Measurements from ENCODE around the gene ENO3. TPM values are rescaled to one million over a fixed set of nuclear protein-coding genes. Genes with fewer than 3 reads are reported as not detected.
A peak's percentile ranks its signal among the peaks of the same experiment; 100 is the strongest.

Gene ENO3
- total RNA-seq, 4 donors from 2014 or later: 2.8 to 3.7 (median 3.6) TPM; not detected in 1

DNA sequence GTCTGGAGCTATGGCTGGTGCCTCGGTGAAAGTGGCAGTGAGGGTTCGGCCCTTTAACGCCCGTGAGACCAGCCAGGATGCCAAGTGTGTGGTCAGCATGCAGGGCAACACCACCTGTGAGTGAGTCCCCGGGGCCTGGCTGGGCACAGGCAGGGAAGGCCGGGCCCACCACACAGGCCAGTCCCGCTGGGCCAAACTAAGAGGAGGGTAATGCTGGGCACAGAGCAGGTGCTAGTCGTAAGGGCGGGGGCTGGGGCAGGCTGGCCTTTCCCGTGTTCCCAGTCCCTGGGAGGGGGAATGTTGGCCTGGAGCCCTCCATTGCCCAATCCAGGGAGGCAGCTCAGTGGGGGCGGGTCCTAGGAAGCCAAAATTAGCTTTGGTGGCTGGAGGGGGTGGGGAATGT is 49.3 kb downstream of the ENO3 start:
- intact Hi-C loops (cut with DNase I; ENCODE audit: low total_unique reads): no loop called here
- H3K27ac ChIP-seq: peak overlapping the region in 1 of 2 donors; percentile 94

DNA sequence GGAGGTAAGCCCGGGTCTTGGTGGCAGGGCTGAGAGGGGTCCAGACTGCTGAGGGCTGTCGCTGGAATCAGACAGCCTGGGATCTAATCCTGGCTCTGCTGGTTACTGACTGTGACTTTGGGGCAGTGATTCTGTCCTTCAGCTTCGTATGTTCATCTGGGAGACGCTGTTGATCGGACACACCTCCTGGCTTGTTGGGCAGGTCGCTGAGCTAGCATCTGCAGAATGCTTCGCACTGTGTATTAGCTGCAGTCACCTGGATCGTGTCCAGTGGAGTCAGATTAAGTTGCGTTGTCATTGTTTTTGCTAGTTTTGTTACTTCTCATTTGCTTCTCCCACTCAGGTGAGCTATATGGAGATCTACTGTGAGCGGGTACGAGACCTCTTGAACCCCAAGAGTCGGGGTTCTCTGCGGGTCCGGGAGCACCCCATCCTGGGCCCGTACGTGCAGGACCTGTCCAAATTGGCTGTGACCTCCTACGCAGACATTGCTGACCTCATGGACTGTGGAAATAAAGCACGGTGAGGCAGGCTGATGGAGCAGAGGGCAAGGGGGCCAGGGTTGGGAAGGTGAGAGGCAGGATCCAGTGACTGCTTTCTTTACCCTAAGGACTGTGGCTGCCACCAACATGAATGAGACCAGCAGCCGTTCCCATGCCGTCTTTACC is 51.3 kb downstream of the ENO3 start:
- Histone ChIP-seq H3K36me3 (no peaks in the 10 kb centered on the region), H3K4me3 (no peak overlapping the region), H3K27me3 (no peaks in the 10 kb centered on the region), H3K9me3 (no peaks in the 10 kb centered on the region), H3K27ac (no peak overlapping the region), H3K4me1 (peaks cover 9 to 18% of the 10 kb centered on the region in 2 donors)
- DNase-seq: no peak
- intact Hi-C loops (cut with DNase I; ENCODE audit: low total_unique reads): no loop called here
- TF ChIP-seq POLR2A (IDR thresholded peaks at IDR 0.05): no peak
- TF ChIP-seq, protein P1, sequence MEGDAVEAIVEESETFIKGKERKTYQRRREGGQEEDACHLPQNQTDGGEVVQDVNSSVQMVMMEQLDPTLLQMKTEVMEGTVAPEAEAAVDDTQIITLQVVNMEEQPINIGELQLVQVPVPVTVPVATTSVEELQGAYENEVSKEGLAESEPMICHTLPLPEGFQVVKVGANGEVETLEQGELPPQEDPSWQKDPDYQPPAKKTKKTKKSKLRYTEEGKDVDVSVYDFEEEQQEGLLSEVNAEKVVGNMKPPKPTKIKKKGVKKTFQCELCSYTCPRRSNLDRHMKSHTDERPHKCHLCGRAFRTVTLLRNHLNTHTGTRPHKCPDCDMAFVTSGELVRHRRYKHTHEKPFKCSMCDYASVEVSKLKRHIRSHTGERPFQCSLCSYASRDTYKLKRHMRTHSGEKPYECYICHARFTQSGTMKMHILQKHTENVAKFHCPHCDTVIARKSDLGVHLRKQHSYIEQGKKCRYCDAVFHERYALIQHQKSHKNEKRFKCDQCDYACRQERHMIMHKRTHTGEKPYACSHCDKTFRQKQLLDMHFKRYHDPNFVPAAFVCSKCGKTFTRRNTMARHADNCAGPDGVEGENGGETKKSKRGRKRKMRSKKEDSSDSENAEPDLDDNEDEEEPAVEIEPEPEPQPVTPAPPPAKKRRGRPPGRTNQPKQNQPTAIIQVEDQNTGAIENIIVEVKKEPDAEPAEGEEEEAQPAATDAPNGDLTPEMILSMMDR (IDR thresholded peaks at IDR 0.05): no peak

More for the DNA sequence above, 49.3 kb downstream of the ENO3 start:
- peak; percentile 81 to 87 for DNase-seq
- Histone ChIP-seq H3K4me3 (peak overlapping the region in 1 of 2 donors; percentile 11), H3K4me1 (peaks cover 9 to 18% of the 10 kb centered on the region in 2 donors), H3K9me3 (no peaks in the 10 kb centered on the region), H3K36me3 (no peaks in the 10 kb centered on the region), H3K27me3 (no peaks in the 10 kb centered on the region)
- TF ChIP-seq, protein P1 (IDR thresholded peaks at IDR 0.05): no peak
- TF ChIP-seq POLR2A (IDR thresholded peaks at IDR 0.05): no peak

- Histone ChIP-seq H3K4me1 (peaks cover 9 to 18% of the 10 kb centered on the region in 2 donors), H3K27me3 (no peaks in the 10 kb centered on the region), H3K9me3 (no peaks in the 10 kb centered on the region), H3K27ac (no peak overlapping the region), H3K36me3 (no peaks in the 10 kb centered on the region), H3K4me3 (no peak overlapping the region)
- DNase-seq: no peak
- TF ChIP-seq, protein P1 (IDR thresholded peaks at IDR 0.05): no peak
- TF ChIP-seq POLR2A (IDR thresholded peaks at IDR 0.05): no peak
- intact Hi-C loops (cut with DNase I; ENCODE audit: low total_unique reads): no loop called here
Observed at GRCh38 chr17:5003214-5003867, 52.4 kb downstream of the ENO3 start.

Small RNA genes within 50 kb of the gene (microRNA-seq; reads per million reads assigned to microRNA genes)
- gene MIR6864 (ENCODE audit: borderline microRNAs expressed, borderline replicate concordance) (not detected), gene MIR6865 (ENCODE audit: borderline microRNAs expressed, borderline replicate concordance) (not detected)

Small RNA genes within 50 kb of the gene (small RNA-seq; reads per million reads assigned to genes)
- gene MIR6864 (not detected), gene MIR6865 (not detected)

Other genes starting within 250 kb of the ENO3 start
- gene PELP1, start 247.0 kb upstream of the ENO3 start, total RNA-seq: 10 to 100 TPM in 3 of 4 donors, 1 to 10 TPM in 1; 7.4 to 56.8 (median 35.8) TPM
- 10 to 100 TPM; 11.6 to 48.5 (median 40.8) TPM for gene ARRB2, start 240.5 kb upstream of the ENO3 start, total RNA-seq
- gene MED11, start 219.7 kb upstream of the ENO3 start, total RNA-seq: 100 to 1,000 TPM in 1 of 4 donors, 10 to 100 TPM in 2, 1 to 10 TPM in 1; 2.9 to 209 (median 14.0) TPM
- gene ZMYND15, start 211.3 kb upstream of the ENO3 start, total RNA-seq: under 1 TPM in 2 of 4 donors, not detected in 2; 0.58 to 0.69 TPM
- 1 to 10 TPM; 1.0 to 9.1 (median 7.1) TPM for gene CXCL16, start 211.2 kb upstream of the ENO3 start, total RNA-seq
- not detected for gene TM4SF5, start 179.2 kb upstream of the ENO3 start, total RNA-seq
- 1 to 10 TPM in 2 of 4 donors, not detected in 2; 1.3 to 2.2 TPM for gene VMO1, start 164.8 kb upstream of the ENO3 start, total RNA-seq
- not detected for gene GLTPD2, start 162.2 kb upstream of the ENO3 start, total RNA-seq
- 10 to 100 TPM; 64.9 to 99.7 (median 87.3) TPM for gene PSMB6, start 155.0 kb upstream of the ENO3 start, total RNA-seq
- 10 to 100 TPM in 3 of 4 donors, 1 to 10 TPM in 1; 10.0 to 54.3 (median 25.1) TPM for gene PLD2, start 144.0 kb upstream of the ENO3 start, total RNA-seq
- gene MINK1, start 117.8 kb upstream of the ENO3 start, total RNA-seq: 10 to 100 TPM; 17.9 to 99.2 (median 27.9) TPM
- 1 to 10 TPM in 3 of 4 donors, not detected in 1; 2.9 to 6.6 (median 3.5) TPM for gene C17orf107, start 51.6 kb upstream of the ENO3 start, total RNA-seq
- gene CHRNE, start 48.0 kb upstream of the ENO3 start, total RNA-seq: under 1 TPM in 2 of 4 donors, not detected in 2; 0.79 to 0.83 TPM
- gene GP1BA, start 18.8 kb upstream of the ENO3 start, total RNA-seq: not detected
- 10 to 100 TPM in 3 of 4 donors, 1 to 10 TPM in 1; 9.5 to 58.2 (median 42.9) TPM for gene SLC25A11, start 11.1 kb upstream of the ENO3 start, total RNA-seq
- gene RNF167, start 10.9 kb upstream of the ENO3 start, total RNA-seq: 100 to 1,000 TPM in 1 of 4 donors, 10 to 100 TPM in 3; 14.8 to 100 (median 53.1) TPM
- gene PFN1, start 2.6 kb upstream of the ENO3 start, total RNA-seq: 100 to 1,000 TPM; 170 to 396 (median 304) TPM
- 10 to 100 TPM; 18.4 to 58.3 (median 34.0) TPM for gene SPAG7, start 16.7 kb downstream of the ENO3 start, total RNA-seq
- 10 to 100 TPM in 3 of 4 donors, 1 to 10 TPM in 1; 7.3 to 80.8 (median 12.7) TPM for gene CAMTA2, start 36.6 kb downstream of the ENO3 start, total RNA-seq
- gene INCA1, start 46.4 kb downstream of the ENO3 start, total RNA-seq: 1 to 10 TPM in 1 of 4 donors, not detected in 3; 3.4 TPM
- gene KIF1C, start 46.8 kb downstream of the ENO3 start, total RNA-seq: 100 to 1,000 TPM in 1 of 4 donors, 10 to 100 TPM in 3; 22.9 to 140 (median 30.5) TPM
- under 1 TPM in 1 of 4 donors, not detected in 3; 0.55 TPM for gene SLC52A1, start 84.3 kb downstream of the ENO3 start, total RNA-seq
- gene ZFP3, start 127.3 kb downstream of the ENO3 start, total RNA-seq: 1 to 10 TPM; 1.5 to 8.6 (median 5.3) TPM
- 10 to 100 TPM in 1 of 4 donors, 1 to 10 TPM in 2, under 1 TPM in 1; 0.51 to 12.7 (median 6.1) TPM for gene ZNF232, start 160.8 kb downstream of the ENO3 start, total RNA-seq
- gene USP6, start 164.9 kb downstream of the ENO3 start, total RNA-seq: 1 to 10 TPM in 1 of 4 donors, under 1 TPM in 2, not detected in 1; 0.21 to 2.6 (median 0.97) TPM
- gene ZNF594, start 240.7 kb downstream of the ENO3 start, total RNA-seq: 10 to 100 TPM in 3 of 4 donors, 1 to 10 TPM in 1; 7.9 to 43.3 (median 14.3) TPM